ENCODE results near the gene ULK3.

The ULK3 gene

GRCh38 chr15:74812533-74812932 lies 30.4 kb downstream of the ULK3 start, which contains the start of gene LMAN1L:
LMAN1L (plus strand) TSS chr15:74812835; CDS start chr15:74812855, 20 bp downstream.
- Mint-ChIP-seq H3K27ac (peak within 1 kb of the TSS; percentile 66), H3K9me3 (no peaks in the 10 kb centered on the region), H3K4me1 (ENCODE audit: low read depth) (peaks cover 13% of the 10 kb centered on the region), H3K27me3 (no peaks in the 10 kb centered on the region), H3K36me3 (ENCODE audit: low read depth) (no peaks in the 10 kb centered on the region), H3K4me3 (no peak within 1 kb of the TSS)
- DNase-seq = no peak

GRCh38 chr15:74809956-74810355 lies 33.0 kb downstream of the ULK3 start:
- H3K4me1 Mint-ChIP-seq (ENCODE audit: low read depth) = peaks cover 23% of the 10 kb centered on the region
- no peaks in the 10 kb centered on the region for H3K27me3 Mint-ChIP-seq
- H3K27ac Mint-ChIP-seq = no peak overlapping the region

GRCh38 chr15:74809242-74809641 lies 33.7 kb downstream of the ULK3 start:
- H3K4me1 Mint-ChIP-seq (ENCODE audit: low read depth) = peaks cover 27% of the 10 kb centered on the region
- H3K27ac Mint-ChIP-seq = peak overlapping the region; percentile 47
- peaks cover 14% of the 10 kb centered on the region for H3K36me3 Mint-ChIP-seq (ENCODE audit: low read depth)
- H3K4me3 Mint-ChIP-seq = no peak overlapping the region
- no peaks in the 10 kb centered on the region for H3K9me3 Mint-ChIP-seq
- no peaks in the 10 kb centered on the region for H3K27me3 Mint-ChIP-seq
- no peak for DNase-seq

More at GRCh38 chr15:74809956-74810355, 33.0 kb downstream of the ULK3 start:
- Mint-ChIP-seq H3K4me3 (no peak overlapping the region), H3K9me3 (no peaks in the 10 kb centered on the region), H3K36me3 (ENCODE audit: low read depth) (peaks cover 7% of the 10 kb centered on the region)
- no peak for DNase-seq

- H3K9me3 Mint-ChIP-seq = no peaks in the 10 kb centered on the region
- H3K27me3 Mint-ChIP-seq = no peaks in the 10 kb centered on the region
- peak overlapping the region; percentile 47 for H3K27ac Mint-ChIP-seq
- H3K4me3 Mint-ChIP-seq = no peak overlapping the region
- DNase-seq = no peak
- peaks cover 18% of the 10 kb centered on the region for H3K36me3 Mint-ChIP-seq (ENCODE audit: low read depth)
- H3K4me1 Mint-ChIP-seq (ENCODE audit: low read depth) = peaks cover 29% of the 10 kb centered on the region
Observed at GRCh38 chr15:74808840-74809229, 34.1 kb downstream of the ULK3 start.

- Mint-ChIP-seq H3K27me3 (no peaks in the 10 kb centered on the region), H3K4me1 (ENCODE audit: low read depth) (peaks cover 29% of the 10 kb centered on the region), H3K9me3 (no peaks in the 10 kb centered on the region), H3K4me3 (no peak overlapping the region), H3K36me3 (ENCODE audit: low read depth) (peaks cover 24% of the 10 kb centered on the region), H3K27ac (peak overlapping the region; percentile 76)
- DNase-seq = no peak
Observed at GRCh38 chr15:74808078-74808839, 34.7 kb downstream of the ULK3 start.

GRCh38 chr15:74807282-74807681 lies 35.7 kb downstream of the ULK3 start:
- Mint-ChIP-seq H3K9me3 (no peaks in the 10 kb centered on the region), H3K4me1 (ENCODE audit: low read depth) (peaks cover 29% of the 10 kb centered on the region), H3K27ac (peak overlapping the region; percentile 86), H3K27me3 (no peaks in the 10 kb centered on the region), H3K36me3 (ENCODE audit: low read depth) (peaks cover 33% of the 10 kb centered on the region), H3K4me3 (no peak overlapping the region)
- DNase-seq = no peak

GRCh38 chr15:74804935-74805334 lies 38.0 kb downstream of the ULK3 start:
- peaks cover 33% of the 10 kb centered on the region for H3K4me1 Mint-ChIP-seq (ENCODE audit: low read depth)

GRCh38 chr15:74802862-74803447 lies 40.0 kb downstream of the ULK3 start:
- H3K27me3 Mint-ChIP-seq = no peaks in the 10 kb centered on the region
- peaks cover 76% of the 10 kb centered on the region for H3K36me3 Mint-ChIP-seq (ENCODE audit: low read depth)
- H3K4me1 Mint-ChIP-seq (ENCODE audit: low read depth) = peaks cover 42% of the 10 kb centered on the region
- H3K4me3 Mint-ChIP-seq = no peak overlapping the region
- H3K27ac Mint-ChIP-seq = peak overlapping the region; percentile 56
- no peak for DNase-seq
- H3K9me3 Mint-ChIP-seq = no peaks in the 10 kb centered on the region

More at GRCh38 chr15:74804935-74805334, 38.0 kb downstream of the ULK3 start:
- Mint-ChIP-seq H3K27ac (peak overlapping the region; percentile 77), H3K4me3 (no peak overlapping the region), H3K36me3 (ENCODE audit: low read depth) (peaks cover 56% of the 10 kb centered on the region), H3K9me3 (no peaks in the 10 kb centered on the region), H3K27me3 (no peaks in the 10 kb centered on the region)
- no peak for DNase-seq

GRCh38 chr15:74802290-74802689 lies 40.7 kb downstream of the ULK3 start:
- no peak for DNase-seq
- Mint-ChIP-seq H3K4me3 (no peak overlapping the region), H3K27me3 (no peaks in the 10 kb centered on the region), H3K4me1 (ENCODE audit: low read depth) (peaks cover 45% of the 10 kb centered on the region), H3K36me3 (ENCODE audit: low read depth) (peaks cover 83% of the 10 kb centered on the region), H3K9me3 (no peaks in the 10 kb centered on the region), H3K27ac (peak overlapping the region; percentile 75)

- peak overlapping the region; percentile 75 for H3K27ac Mint-ChIP-seq
- DNase-seq = no peak
- no peaks in the 10 kb centered on the region for H3K9me3 Mint-ChIP-seq
- peaks cover 47% of the 10 kb centered on the region for H3K4me1 Mint-ChIP-seq (ENCODE audit: low read depth)
- H3K27me3 Mint-ChIP-seq = no peaks in the 10 kb centered on the region
- H3K4me3 Mint-ChIP-seq = no peak overlapping the region
- peaks cover 84% of the 10 kb centered on the region for H3K36me3 Mint-ChIP-seq (ENCODE audit: low read depth)
Observed at GRCh38 chr15:74801311-74801997, 41.5 kb downstream of the ULK3 start.

GRCh38 chr15:74800559-74801094 lies 42.3 kb downstream of the ULK3 start:
- Mint-ChIP-seq H3K4me3 (no peak overlapping the region), H3K9me3 (no peaks in the 10 kb centered on the region), H3K4me1 (ENCODE audit: low read depth) (peaks cover 50% of the 10 kb centered on the region), H3K27ac (peak overlapping the region; percentile 92), H3K27me3 (no peaks in the 10 kb centered on the region), H3K36me3 (ENCODE audit: low read depth) (peaks cover 87% of the 10 kb centered on the region)
- DNase-seq = no peak

- Mint-ChIP-seq H3K4me1 (ENCODE audit: low read depth) (peaks cover 56% of the 10 kb centered on the region), H3K36me3 (ENCODE audit: low read depth) (peaks cover 91% of the 10 kb centered on the region)
Observed at GRCh38 chr15:74799856-74800558, 42.9 kb downstream of the ULK3 start.

GRCh38 chr15:74799255-74799855 lies 43.6 kb downstream of the ULK3 start:
- Mint-ChIP-seq H3K4me1 (ENCODE audit: low read depth) (peaks cover 60% of the 10 kb centered on the region), H3K4me3 (peak overlapping the region; percentile 15), H3K9me3 (no peaks in the 10 kb centered on the region), H3K27me3 (no peaks in the 10 kb centered on the region), H3K27ac (peak overlapping the region; percentile 92), H3K36me3 (ENCODE audit: low read depth) (peaks cover 91% of the 10 kb centered on the region)
- peak; percentile 54 for DNase-seq

More at GRCh38 chr15:74799856-74800558, 42.9 kb downstream of the ULK3 start:
- DNase-seq = peak; percentile 92
- peak overlapping the region; percentile 92 for H3K27ac Mint-ChIP-seq
- H3K9me3 Mint-ChIP-seq = no peaks in the 10 kb centered on the region
- no peaks in the 10 kb centered on the region for H3K27me3 Mint-ChIP-seq
- peak overlapping the region; percentile 3 for H3K4me3 Mint-ChIP-seq

All from activated T-cell treated with anti-CD3 and anti-CD28 coated beads, Interleukin-2, amount 50 U/mL, for 24 hours (primary cell).